Femur (tissue), 1 donor: ENCODE data around the gene IPO5.
A peak's percentile ranks its signal among the peaks of the same experiment; 100 is the strongest.
"Not testable (repeated sequence)": the region's sequence is repeated elsewhere in the genome, so short reads cannot be mapped to it uniquely, and the experiment has no call there.

Source experiments
- DNase-seq: peaks from one replicate; pipeline ENCODE4 v3.0.0-alpha.2; 2017

IPO5 gene

GRCh38 chr13:97951376-97951775 is 2.1 kb upstream of the IPO5 start:
- DNase-seq = no peak

- not testable (repeated sequence) for DNase-seq
Observed at GRCh38 chr13:97952831-97953230, 644 bp upstream of the IPO5 start.

- no peak for DNase-seq
Observed at GRCh38 chr13:97961340-97961739, 7.9 kb downstream of the IPO5 start.

GRCh38 chr13:97962887-97963286 is 9.4 kb downstream of the IPO5 start:
- no peak for DNase-seq

GRCh38 chr13:97967226-97967625 is 13.8 kb downstream of the IPO5 start:
- DNase-seq = no peak

GRCh38 chr13:97967948-97968347 is 14.5 kb downstream of the IPO5 start:
- DNase-seq = no peak

GRCh38 chr13:97971519-97971918 is 18.0 kb downstream of the IPO5 start:
- DNase-seq = no peak

GRCh38 chr13:97974773-97975172 is 21.3 kb downstream of the IPO5 start:
- DNase-seq = no peak

- DNase-seq = peak; percentile 13
Observed at GRCh38 chr13:97975280-97975847, 21.9 kb downstream of the IPO5 start.

GRCh38 chr13:97975848-97976609 is 22.6 kb downstream of the IPO5 start:
- DNase-seq = peak; percentile 92

- DNase-seq = peak; percentile 41
Observed at GRCh38 chr13:97976610-97977521, 23.4 kb downstream of the IPO5 start.

- DNase-seq = no peak
Observed at GRCh38 chr13:97977982-97978381, 24.5 kb downstream of the IPO5 start.

- DNase-seq = no peak
Observed at GRCh38 chr13:97978651-97979050, 25.2 kb downstream of the IPO5 start.

GRCh38 chr13:97979051-97979450 is 25.6 kb downstream of the IPO5 start:
- DNase-seq = no peak

GRCh38 chr13:97979556-97979955 is 26.1 kb downstream of the IPO5 start:
- no peak for DNase-seq

GRCh38 chr13:97982286-97982685 is 28.8 kb downstream of the IPO5 start:
- DNase-seq = no peak

GRCh38 chr13:97986835-97987234 is 33.4 kb downstream of the IPO5 start:
- no peak for DNase-seq

- DNase-seq = no peak
Observed at GRCh38 chr13:97999653-98000052, 46.2 kb downstream of the IPO5 start.

GRCh38 chr13:98004107-98004506 is 50.6 kb downstream of the IPO5 start:
- no peak for DNase-seq

GRCh38 chr13:98004997-98005396 is 51.5 kb downstream of the IPO5 start:
- DNase-seq = not testable (repeated sequence)

- DNase-seq = no peak
Observed at GRCh38 chr13:98007001-98007400, 53.5 kb downstream of the IPO5 start.

GRCh38 chr13:98013241-98013640 is 59.8 kb downstream of the IPO5 start:
- DNase-seq = no peak

GRCh38 chr13:98014766-98015165 is 61.3 kb downstream of the IPO5 start:
- no peak for DNase-seq

- DNase-seq = no peak
Observed at GRCh38 chr13:98018293-98018692, 64.8 kb downstream of the IPO5 start.
